Gastrocnemius medialis (tissue), 4 donors: ENCODE data around the gene GJD2. TPM values are rescaled to one million over a fixed set of nuclear protein-coding genes. Genes with fewer than 3 reads are reported as not detected.

ENCODE experiments used
- ATAC-seq, 2 donors: fragments of 150-250 bp; one replicate each; pipeline ENCODE4 v1.9.1; 2016
- DNase-seq, 2 donors: peaks; one replicate each; pipeline ENCODE4 v3.0.0-alpha.2; 2019
- H3K27ac ChIP-seq, 4 donors: fragments of 200-600 bp; sonication (generic); 1 replicate in 1 of 4; 2 replicates in 3 of 4; pipeline ENCODE4 v1.5.1; 2016 to 2018; ENCODE audit warnings: mild to moderate bottlenecking in 2 of 4, moderate library complexity in 1 of 4
- H3K27me3 ChIP-seq, 3 donors: fragments of 200-600 bp; sonication (generic) in 2 of 3; 1 replicate in 1 of 3; 2 replicates in 2 of 3; pipeline versions ENCODE4 v1.5.1 to v1.6.0; 2016 to 2019; ENCODE audit warnings: mild to moderate bottlenecking in 1 of 3, moderate library complexity in 1 of 3
- H3K36me3 ChIP-seq, 2 donors: fragments of 200-600 bp; sonication (generic) in 1 of 2; one replicate each; pipeline ENCODE4 v1.5.1; 2017 to 2018
- H3K4me1 ChIP-seq, 2 donors: fragments of 200-600 bp; sonication (generic) in 1 of 2; one replicate each; pipeline ENCODE4 v1.5.1; 2016 to 2017; ENCODE audit warnings: mild to moderate bottlenecking in 2 of 2
- H3K4me3 ChIP-seq, 4 donors: fragments of 200-600 bp; sonication (generic) in 3 of 4; 1 replicate in 1 of 4; 2 replicates in 3 of 4; pipeline ENCODE4 v1.5.1; 2016 to 2019; ENCODE audit warnings: mild to moderate bottlenecking in 2 of 4
- H3K9me3 ChIP-seq, 3 donors: fragments of 200-600 bp; sonication (generic) in 2 of 3; 1 replicate in 1 of 3; 2 replicates in 2 of 3; pipeline ENCODE4 v1.5.1; 2016 to 2019
- POLR2A ChIP-seq, 2 donors: fragments of 450-650 bp; IDR thresholded peaks; one replicate each; pipeline ENCODE4 v1.6.1; 2017; ENCODE audit warnings: antibody characterized with exemption in 2 of 2, mild to moderate bottlenecking in 2 of 2, moderate library complexity in 2 of 2
- in situ Hi-C, 4 donors: fragments of 200-750 bp; cut with MboI; loops; one replicate each; pipeline versions ENCODE4 v1.15.0 to v1.8.0; 2017; ENCODE audit warnings: low sequenced_read_pairs in 4 of 4
- intact Hi-C: fragments of 100-400 bp; cut with DNase I; formaldehyde crosslinking; loops from one replicate; pipeline ENCODE4 v1.15.1; 2023; ENCODE audit warnings: low total_unique reads
- total RNA-seq, 4 donors: library from RNA; depleted of rRNA; stranded (reverse); fragments of >200 nt; gene quantifications; one replicate each; pipeline versions ENCODE4 v1.1.0 to v1.2.3, GENCODE V29; 2016
- TF ChIP-seq, protein P1 (sequence below), 5 experiments: fragments of 450-650 bp in 3 of 5; fragments of 200-600 bp in 2 of 5; sonication (generic) in 2 of 5; IDR thresholded peaks in 4 of 5; conservative IDR thresholded peaks in 1 of 5; 1 replicate in 4 of 5; 2 replicates in 1 of 5; pipeline ENCODE4 v1.5.1; 2016 to 2019; ENCODE audit warnings: antibody characterized with exemption in 5 of 5, mild to moderate bottlenecking in 3 of 5, moderate library complexity in 3 of 5

The GJD2 gene
- total RNA-seq, 4 donors from 2014 or later = not detected

DNA sequence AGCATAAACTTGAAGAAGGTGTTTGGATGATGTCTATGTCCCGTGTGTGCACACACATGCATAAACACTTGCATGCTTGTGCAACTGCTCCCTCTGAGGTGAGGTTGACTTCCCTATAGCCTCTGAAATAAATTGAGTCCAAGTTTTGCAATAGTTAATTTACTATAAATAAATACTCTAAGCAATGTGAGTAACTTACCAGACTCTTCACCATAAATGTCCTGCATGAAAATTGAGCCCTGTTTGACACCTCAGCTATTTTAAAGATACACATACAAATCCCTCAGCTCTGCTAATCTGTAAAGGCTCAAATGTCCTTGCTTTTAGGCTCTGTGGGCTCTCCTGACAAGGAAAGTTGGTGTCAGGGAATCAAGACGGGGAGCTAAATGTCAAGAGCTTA is 37.1 kb downstream of the GJD2 start:
- Histone ChIP-seq H3K4me1 (peaks cover 25 to 50% of the 10 kb centered on the region in 2 donors), H3K9me3 (no peaks in the 10 kb centered on the region)
- intact Hi-C loops = loop anchor here (5.0 kb wide), 2 partner anchors 80 to 95 kb away; partner anchors contain the start of gene ACTC1

DNA sequence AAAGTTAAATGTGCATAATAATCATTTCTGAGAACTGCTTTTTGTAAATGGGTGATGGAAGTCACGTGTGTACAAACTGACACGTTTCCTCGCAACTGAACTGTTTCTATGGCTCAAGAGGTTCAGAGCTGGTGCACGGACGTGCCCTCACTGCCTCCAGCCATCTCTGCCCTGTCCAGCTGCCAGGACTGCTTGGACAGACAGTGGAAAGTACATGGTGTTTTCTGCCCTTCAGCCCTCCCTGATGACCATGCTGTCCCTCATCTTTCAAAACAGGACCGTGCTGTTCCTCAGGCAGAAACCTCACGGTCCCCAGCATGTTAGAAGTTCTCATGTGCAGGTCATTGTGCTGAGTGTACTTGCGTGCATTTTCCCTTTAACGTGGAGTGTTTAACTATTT is 38.7 kb downstream of the GJD2 start:
- Histone ChIP-seq H3K36me3 (no peaks in the 10 kb centered on the region), H3K4me1 (peaks cover 13 to 42% of the 10 kb centered on the region in 2 donors), H3K9me3 (no peaks in the 10 kb centered on the region), H3K27ac (peak overlapping the region; percentile 49 to 74 (median 63)), H3K27me3 (no peaks in the 10 kb centered on the region), H3K4me3 (no peak overlapping the region)
- DNase-seq (peak; percentile 62 to 77), ATAC-seq (peak; percentile 79 to 82)
- in situ Hi-C loops (no loop called here), intact Hi-C loops (loop anchor here (5.0 kb wide), 2 partner anchors 81 to 96 kb away; partner anchors contain the start of gene ACTC1)
- TF ChIP-seq, protein P1, sequence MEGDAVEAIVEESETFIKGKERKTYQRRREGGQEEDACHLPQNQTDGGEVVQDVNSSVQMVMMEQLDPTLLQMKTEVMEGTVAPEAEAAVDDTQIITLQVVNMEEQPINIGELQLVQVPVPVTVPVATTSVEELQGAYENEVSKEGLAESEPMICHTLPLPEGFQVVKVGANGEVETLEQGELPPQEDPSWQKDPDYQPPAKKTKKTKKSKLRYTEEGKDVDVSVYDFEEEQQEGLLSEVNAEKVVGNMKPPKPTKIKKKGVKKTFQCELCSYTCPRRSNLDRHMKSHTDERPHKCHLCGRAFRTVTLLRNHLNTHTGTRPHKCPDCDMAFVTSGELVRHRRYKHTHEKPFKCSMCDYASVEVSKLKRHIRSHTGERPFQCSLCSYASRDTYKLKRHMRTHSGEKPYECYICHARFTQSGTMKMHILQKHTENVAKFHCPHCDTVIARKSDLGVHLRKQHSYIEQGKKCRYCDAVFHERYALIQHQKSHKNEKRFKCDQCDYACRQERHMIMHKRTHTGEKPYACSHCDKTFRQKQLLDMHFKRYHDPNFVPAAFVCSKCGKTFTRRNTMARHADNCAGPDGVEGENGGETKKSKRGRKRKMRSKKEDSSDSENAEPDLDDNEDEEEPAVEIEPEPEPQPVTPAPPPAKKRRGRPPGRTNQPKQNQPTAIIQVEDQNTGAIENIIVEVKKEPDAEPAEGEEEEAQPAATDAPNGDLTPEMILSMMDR (IDR thresholded peaks at IDR 0.05 in 4 of 5, conservative IDR thresholded peaks at IDR 0.05 in 1 of 5) = no peak
- no peak for TF ChIP-seq POLR2A (IDR thresholded peaks at IDR 0.05)

More for the DNA sequence above, 37.1 kb downstream of the GJD2 start:
- Histone ChIP-seq H3K36me3 (no peaks in the 10 kb centered on the region), H3K27me3 (no peaks in the 10 kb centered on the region), H3K4me3 (no peak overlapping the region), H3K27ac (peak overlapping the region in 3 of 4 donors; percentile 45 to 75 (median 73))
- DNase-seq = no peak
- ATAC-seq = peak in 1 of 2 donors; percentile 51
- TF ChIP-seq, protein P1 (IDR thresholded peaks at IDR 0.05 in 4 of 5, conservative IDR thresholded peaks at IDR 0.05 in 1 of 5) = no peak
- no peak for TF ChIP-seq POLR2A (IDR thresholded peaks at IDR 0.05)
- in situ Hi-C loops = no loop called here

DNA sequence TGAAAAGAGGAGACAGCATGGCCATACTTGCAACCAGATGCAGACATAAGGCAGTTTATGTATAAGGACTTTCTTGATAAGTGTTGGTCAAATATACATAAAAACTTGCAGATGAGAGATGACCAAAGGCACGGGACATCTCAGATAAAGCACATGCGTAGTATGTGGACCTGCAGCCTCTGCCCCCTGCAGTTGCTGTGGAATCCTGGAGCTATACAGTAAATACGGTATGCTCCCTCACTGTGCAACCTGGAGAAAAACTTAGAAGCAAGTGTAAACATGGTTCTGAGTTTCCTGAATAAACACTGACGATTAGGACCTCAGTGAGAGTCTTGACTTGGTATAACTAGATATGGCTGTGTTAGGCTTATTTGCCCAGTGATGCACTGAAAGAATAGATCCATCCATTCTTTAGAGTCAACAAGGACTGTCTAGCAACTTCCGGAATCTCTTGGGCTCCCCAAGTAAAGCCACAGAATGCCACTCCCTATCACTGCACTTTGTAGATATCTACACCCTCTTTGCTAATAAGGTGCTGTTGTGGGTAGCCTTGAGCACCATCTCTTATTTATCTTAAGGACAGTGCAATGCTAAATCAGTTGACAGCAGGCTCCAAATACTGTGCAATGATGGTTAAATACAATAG is 40.2 kb downstream of the GJD2 start:
- Histone ChIP-seq H3K36me3 (no peaks in the 10 kb centered on the region), H3K9me3 (no peaks in the 10 kb centered on the region), H3K4me1 (peaks cover 7 to 32% of the 10 kb centered on the region in 2 donors), H3K27ac (no peak overlapping the region), H3K4me3 (no peak overlapping the region), H3K27me3 (no peaks in the 10 kb centered on the region)
- no peak for ATAC-seq
- in situ Hi-C loops = no loop called here
- no peak for DNase-seq
- TF ChIP-seq, protein P1 (IDR thresholded peaks at IDR 0.05 in 4 of 5, conservative IDR thresholded peaks at IDR 0.05 in 1 of 5) = no peak
- intact Hi-C loops = loop anchor here (5.0 kb wide), 3 partner anchors 83 to 1047 kb away; partner anchors contain the start of gene ACTC1

DNA sequence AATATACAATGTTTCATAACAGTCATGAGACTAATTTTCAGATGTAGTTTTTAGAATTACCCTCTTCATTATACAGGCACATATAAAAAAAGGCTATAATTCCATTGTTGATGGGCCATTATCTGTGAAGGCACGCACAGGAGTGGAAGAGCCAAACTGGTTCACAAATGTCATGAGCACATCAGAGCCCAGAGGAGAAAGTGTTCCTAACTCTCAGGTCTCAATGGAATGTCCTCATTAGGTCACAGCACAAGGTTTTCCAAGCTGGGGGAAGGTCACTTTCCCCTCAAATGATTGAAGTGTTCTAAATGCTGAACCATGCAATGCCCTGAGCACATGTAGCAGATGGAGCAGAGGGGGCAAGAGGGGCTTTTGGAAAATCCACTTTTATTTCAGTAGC is 41.2 kb downstream of the GJD2 start:
- no peak overlapping the region for H3K27ac ChIP-seq
- no peak for TF ChIP-seq POLR2A (IDR thresholded peaks at IDR 0.05)
- TF ChIP-seq, protein P1 (IDR thresholded peaks at IDR 0.05 in 4 of 5, conservative IDR thresholded peaks at IDR 0.05 in 1 of 5) = no peak
- ATAC-seq = no peak

More for the DNA sequence above, 41.2 kb downstream of the GJD2 start:
- peaks cover under 1 to 22% of the 10 kb centered on the region in 2 donors for H3K4me1 ChIP-seq
- in situ Hi-C loops (no loop called here), intact Hi-C loops (loop anchor here (5.0 kb wide), 1 partner anchor 1046 kb away; no protein-coding TSS in a partner anchor)
- H3K4me3 ChIP-seq = no peak overlapping the region
- no peaks in the 10 kb centered on the region for H3K9me3 ChIP-seq
- H3K36me3 ChIP-seq = no peaks in the 10 kb centered on the region
- DNase-seq = no peak
- H3K27me3 ChIP-seq = no peaks in the 10 kb centered on the region
